Mononuclear cell (primary cell): ENCODE measurements around the gene GORASP1. TPM values are rescaled to one million over a fixed set of nuclear protein-coding genes. Genes with fewer than 3 reads are reported as not detected.
"Not testable (repeated sequence)": the region's sequence is repeated elsewhere in the genome, so short reads cannot be mapped to it uniquely, and the experiment has no call there.

Experiments
- H3K27me3 ChIP-seq: 2 replicates; pipeline ENCODE4 v1.6.0; 2011; ENCODE audit warnings: low read length, control low read depth; ENCODE audit not compliant: insufficient read depth
- H3K4me1 ChIP-seq: 2 replicates; pipeline ENCODE4 v1.5.1; 2011; ENCODE audit warnings: mild to moderate bottlenecking, low read length, control low read depth; ENCODE audit not compliant: insufficient read depth
- H3K4me3 ChIP-seq: 2 replicates; pipeline ENCODE4 v1.5.1; 2011; ENCODE audit warnings: mild to moderate bottlenecking, low read length, moderate library complexity
- H3K9me3 ChIP-seq: 2 replicates; pipeline ENCODE4 v1.5.1; 2011; ENCODE audit warnings: low read depth, mild to moderate bottlenecking, control low read depth, low read length
- total RNA-seq: library from RNA; depleted of rRNA; stranded (reverse); fragments of >200 nt; gene quantifications from one replicate; pipeline ENCODE4 v1.2.3, GENCODE V29; 2012

Gene GORASP1
- total RNA-seq, 1 donor, result 17.9 TPM

GRCh38 chr3:39088889-39089288 is 18.5 kb downstream of the GORASP1 start:
- no peak overlapping the region for H3K4me3 ChIP-seq
- H3K27me3 ChIP-seq, result no peaks in the 10 kb centered on the region
- peaks cover 8% of the 10 kb centered on the region for H3K4me1 ChIP-seq
- H3K9me3 ChIP-seq, result no peaks in the 10 kb centered on the region

- no peak overlapping the region for H3K4me3 ChIP-seq
- H3K4me1 ChIP-seq, result peaks cover 8% of the 10 kb centered on the region
- H3K27me3 ChIP-seq, result no peaks in the 10 kb centered on the region
- no peaks in the 10 kb centered on the region for H3K9me3 ChIP-seq
Observed at GRCh38 chr3:39088456-39088855, 19.0 kb downstream of the GORASP1 start.

GRCh38 chr3:39086144-39086543 is 21.3 kb downstream of the GORASP1 start:
- Histone ChIP-seq H3K4me3 (no peak overlapping the region), H3K27me3 (no peaks in the 10 kb centered on the region), H3K4me1 (peaks cover 8% of the 10 kb centered on the region)

GRCh38 chr3:39082666-39083313 is 24.6 kb downstream of the GORASP1 start:
- peaks cover 8% of the 10 kb centered on the region for H3K4me1 ChIP-seq

More at GRCh38 chr3:39086144-39086543, 21.3 kb downstream of the GORASP1 start:
- H3K9me3 ChIP-seq, result no peaks in the 10 kb centered on the region

GRCh38 chr3:39080026-39080425 is 27.4 kb downstream of the GORASP1 start:
- H3K27me3 ChIP-seq, result no peaks in the 10 kb centered on the region
- H3K4me1 ChIP-seq, result no peaks in the 10 kb centered on the region
- no peaks in the 10 kb centered on the region for H3K9me3 ChIP-seq
- H3K4me3 ChIP-seq, result no peak overlapping the region

More at GRCh38 chr3:39082666-39083313, 24.6 kb downstream of the GORASP1 start:
- no peaks in the 10 kb centered on the region for H3K9me3 ChIP-seq
- no peaks in the 10 kb centered on the region for H3K27me3 ChIP-seq
- no peak overlapping the region for H3K4me3 ChIP-seq

- Histone ChIP-seq H3K4me1 (no peaks in the 10 kb centered on the region), H3K27me3 (no peaks in the 10 kb centered on the region), H3K4me3 (no peak overlapping the region), H3K9me3 (no peaks in the 10 kb centered on the region)
Observed at GRCh38 chr3:39079530-39079929, 27.9 kb downstream of the GORASP1 start.

- Histone ChIP-seq H3K4me1 (no peaks in the 10 kb centered on the region), H3K27me3 (no peaks in the 10 kb centered on the region), H3K9me3 (no peaks in the 10 kb centered on the region), H3K4me3 (no peak overlapping the region)
Observed at GRCh38 chr3:39075910-39076309, 31.5 kb downstream of the GORASP1 start.

- Histone ChIP-seq H3K4me1 (peaks cover 4% of the 10 kb centered on the region), H3K9me3 (no peaks in the 10 kb centered on the region), H3K4me3 (no peak overlapping the region), H3K27me3 (no peaks in the 10 kb centered on the region)
Observed at GRCh38 chr3:39068556-39068955, 38.9 kb downstream of the GORASP1 start.

- H3K4me1 ChIP-seq, result peaks cover 4% of the 10 kb centered on the region
- H3K9me3 ChIP-seq, result no peaks in the 10 kb centered on the region
- no peak overlapping the region for H3K4me3 ChIP-seq
- no peaks in the 10 kb centered on the region for H3K27me3 ChIP-seq
Observed at GRCh38 chr3:39067286-39067685, 40.1 kb downstream of the GORASP1 start.

- H3K9me3 ChIP-seq, result no peaks in the 10 kb centered on the region
- peaks cover 4% of the 10 kb centered on the region for H3K4me1 ChIP-seq
- no peaks in the 10 kb centered on the region for H3K27me3 ChIP-seq
- H3K4me3 ChIP-seq, result no peak overlapping the region
Observed at GRCh38 chr3:39065197-39065596, 42.2 kb downstream of the GORASP1 start.

- Histone ChIP-seq H3K9me3 (no peaks in the 10 kb centered on the region), H3K4me1 (peaks cover 4% of the 10 kb centered on the region), H3K4me3 (no peak overlapping the region), H3K27me3 (no peaks in the 10 kb centered on the region)
Observed at GRCh38 chr3:39064646-39065045, 42.8 kb downstream of the GORASP1 start.

- H3K9me3 ChIP-seq, result no peaks in the 10 kb centered on the region
- H3K4me3 ChIP-seq, result no peak overlapping the region
- H3K4me1 ChIP-seq, result peaks cover 4% of the 10 kb centered on the region
- H3K27me3 ChIP-seq, result no peaks in the 10 kb centered on the region
Observed at GRCh38 chr3:39063143-39063542, 44.3 kb downstream of the GORASP1 start.

GRCh38 chr3:39062180-39062579 is 45.2 kb downstream of the GORASP1 start:
- H3K4me3 ChIP-seq, result no peak overlapping the region
- no peaks in the 10 kb centered on the region for H3K27me3 ChIP-seq
- H3K4me1 ChIP-seq, result peaks cover 4% of the 10 kb centered on the region
- no peaks in the 10 kb centered on the region for H3K9me3 ChIP-seq

- not testable (repeated sequence) for H3K9me3 ChIP-seq, H3K4me3 ChIP-seq, H3K4me1 ChIP-seq, H3K27me3 ChIP-seq
Observed at GRCh38 chr3:39061228-39061627, 46.2 kb downstream of the GORASP1 start.

- H3K4me3 ChIP-seq, result no peak overlapping the region
- no peaks in the 10 kb centered on the region for H3K9me3 ChIP-seq
- peaks cover 22% of the 10 kb centered on the region for H3K4me1 ChIP-seq
- H3K27me3 ChIP-seq, result no peaks in the 10 kb centered on the region
Observed at GRCh38 chr3:39056151-39056550, 51.3 kb downstream of the GORASP1 start.

- Histone ChIP-seq H3K4me3 (no peak overlapping the region), H3K27me3 (no peaks in the 10 kb centered on the region), H3K9me3 (no peaks in the 10 kb centered on the region), H3K4me1 (peaks cover 24% of the 10 kb centered on the region)
Observed at GRCh38 chr3:39053696-39054095, 53.7 kb downstream of the GORASP1 start.
